C1 segment of cervical spinal cord (tissue), 14 donors: ENCODE measurements around the gene NTF3.

Experiments used
- DNase-seq, 14 donors: peaks; one replicate each; lab custom pipeline; 2025; lab: John Stamatoyannopoulos, UW

The NTF3 gene

GRCh38 chr12:5510251-5510805 lies 78.4 kb downstream of the NTF3 start:
- no peak for DNase-seq

DNA sequence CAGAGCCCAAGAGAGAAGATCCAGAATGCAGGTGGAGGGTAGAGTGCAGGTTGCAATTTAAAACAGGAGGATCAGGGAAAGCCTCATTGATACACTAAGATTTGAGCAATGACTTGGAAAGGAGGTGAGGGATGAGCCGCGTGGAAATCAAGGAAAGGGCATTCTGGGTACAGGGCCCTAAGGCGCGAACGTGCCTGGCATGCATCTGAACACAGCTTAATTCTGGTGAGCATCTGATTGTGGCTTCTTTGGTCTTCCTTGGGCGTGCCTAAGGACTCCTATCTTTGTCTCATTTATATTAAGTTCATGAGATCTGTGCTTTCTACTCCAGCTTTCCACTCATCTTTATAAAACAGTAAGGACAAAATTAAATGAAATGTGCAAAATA lies 79.3 kb downstream of the NTF3 start:
- no peak for DNase-seq

GRCh38 chr12:5511644-5512600 lies 80.0 kb downstream of the NTF3 start:
- DNase-seq = peak in 1 of 14 donors; percentile 5

- no peak for DNase-seq
These were observed 80.7 kb downstream of the NTF3 start for GRCh38 chr12:5512601-5512970.

GRCh38 chr12:5513406-5513805 lies 81.5 kb downstream of the NTF3 start:
- no peak for DNase-seq

DNA sequence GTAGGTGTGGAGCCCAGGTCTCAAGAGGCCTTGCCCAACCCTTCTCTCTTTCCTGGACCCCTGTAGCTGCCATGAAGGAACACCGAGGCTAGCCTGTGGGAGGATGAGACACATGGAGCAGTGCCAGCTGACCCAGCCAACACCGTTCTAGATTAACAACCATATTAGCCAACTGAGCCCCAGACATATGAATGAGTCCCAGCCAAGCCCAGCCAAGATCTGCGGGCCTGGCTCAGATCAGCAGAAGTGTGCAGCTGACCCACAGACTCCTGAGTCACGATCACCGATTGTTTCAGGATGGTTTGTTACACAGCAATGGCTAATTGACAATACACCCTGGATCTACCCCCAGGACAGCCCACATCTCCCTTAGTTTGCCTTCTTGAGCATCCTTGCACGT lies 82.1 kb downstream of the NTF3 start:
- no peak for DNase-seq

DNA sequence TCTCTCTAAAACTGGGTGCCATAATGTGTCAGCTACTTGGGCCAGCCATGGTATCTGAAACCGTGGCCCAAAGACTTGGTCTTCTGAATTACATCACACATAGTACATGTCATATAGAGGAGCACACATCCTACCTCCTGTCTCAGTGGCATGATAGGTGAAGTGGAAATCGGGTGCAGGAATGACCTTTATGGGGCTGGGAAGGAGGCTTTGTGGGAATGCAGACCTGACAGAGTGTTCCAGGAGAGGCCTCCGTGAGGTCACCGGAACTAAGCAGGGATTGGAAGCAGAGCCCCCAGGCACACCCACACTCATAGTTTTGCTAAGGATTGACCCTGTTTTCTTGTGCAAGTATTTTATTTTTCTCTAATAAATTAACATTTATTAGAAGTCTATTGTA lies 82.6 kb downstream of the NTF3 start:
- DNase-seq = no peak

GRCh38 chr12:5515458-5515857 lies 83.5 kb downstream of the NTF3 start:
- DNase-seq = no peak

- no peak for DNase-seq
These were observed 84.7 kb downstream of the NTF3 start for GRCh38 chr12:5516371-5517241.

GRCh38 chr12:5518584-5519365 lies 86.9 kb downstream of the NTF3 start:
- DNase-seq = peak in 2 of 14 donors; percentile 10 to 83

GRCh38 chr12:5520037-5520436 lies 88.1 kb downstream of the NTF3 start:
- DNase-seq = no peak

- DNase-seq = no peak
These were observed 88.9 kb downstream of the NTF3 start for GRCh38 chr12:5520831-5521230.

DNA sequence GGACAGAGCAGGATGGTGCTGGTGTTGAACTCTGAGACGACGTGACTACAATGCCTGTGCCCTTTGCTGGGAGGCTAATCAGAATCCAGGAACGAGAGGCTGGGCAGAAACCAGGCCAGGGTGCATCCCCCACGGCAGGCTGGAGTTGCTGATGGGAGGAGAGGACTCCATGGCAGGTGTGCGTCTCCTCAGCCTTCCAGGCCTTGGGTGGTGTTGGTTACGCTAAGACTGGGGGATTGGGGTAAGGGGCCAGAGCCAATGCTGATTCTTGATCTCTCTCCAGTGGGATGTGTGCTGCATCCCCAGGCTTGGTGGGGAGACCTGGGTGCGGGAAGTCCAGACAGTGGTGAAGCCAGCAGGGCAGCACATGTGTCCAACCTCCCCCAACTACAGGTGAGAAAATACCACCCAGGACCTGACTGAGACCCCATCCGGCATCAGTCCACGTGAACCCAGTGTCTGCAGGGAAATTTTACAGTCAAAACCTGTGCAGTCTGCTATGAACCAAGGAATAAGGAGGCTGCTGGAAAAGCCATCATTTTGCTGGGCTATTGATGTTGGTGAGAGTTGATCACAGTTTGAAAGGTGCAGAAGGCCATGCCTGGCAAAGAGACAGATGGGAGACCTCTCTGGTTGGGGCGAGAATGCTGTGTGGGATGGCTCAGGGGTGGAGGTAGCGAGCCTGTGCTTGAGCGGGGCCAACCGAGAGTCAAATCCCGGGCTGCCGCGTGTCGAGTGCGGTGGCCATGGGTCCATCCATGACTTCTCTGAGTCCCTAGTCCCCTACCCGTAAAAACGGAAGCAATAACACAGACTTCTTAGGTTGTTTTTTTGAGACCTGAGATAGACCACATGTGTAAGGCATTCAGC lies 89.8 kb downstream of the NTF3 start:
- no peak for DNase-seq

- DNase-seq = no peak
These were observed 90.8 kb downstream of the NTF3 start for GRCh38 chr12:5522432-5523335.

GRCh38 chr12:5523396-5524115 lies 91.6 kb downstream of the NTF3 start:
- no peak for DNase-seq

DNA sequence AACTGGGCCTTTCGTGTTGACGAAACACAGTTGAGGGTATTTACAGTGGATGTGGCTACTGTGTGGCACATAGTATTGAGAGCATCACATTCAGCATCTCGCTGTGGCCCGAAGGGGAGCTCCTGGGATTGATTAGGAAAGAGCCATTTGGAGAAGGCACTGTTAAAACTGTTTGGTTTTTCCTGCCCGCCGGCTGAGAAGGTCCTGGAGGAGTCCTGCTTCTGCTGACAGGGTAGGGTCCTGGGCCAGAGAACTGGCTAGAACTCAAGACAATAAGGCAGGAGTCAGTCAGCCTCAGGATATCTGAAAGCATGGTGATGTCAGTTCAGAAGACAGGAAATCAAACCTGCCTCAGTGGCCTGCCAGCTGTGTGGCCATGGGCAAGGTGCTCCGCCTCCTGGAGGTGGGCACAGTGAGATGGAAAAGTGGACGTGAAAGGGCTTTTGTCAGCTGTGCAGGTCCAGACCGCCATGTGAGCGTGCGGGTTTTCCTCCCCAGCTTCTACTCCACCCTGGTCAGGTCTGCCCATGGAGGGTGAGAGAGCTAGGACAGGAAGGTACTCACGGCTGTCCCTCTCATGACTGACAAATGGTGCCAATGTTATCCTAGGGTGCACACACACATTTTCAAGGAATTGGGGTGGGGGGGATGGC lies 92.3 kb downstream of the NTF3 start:
- no peak for DNase-seq

DNA sequence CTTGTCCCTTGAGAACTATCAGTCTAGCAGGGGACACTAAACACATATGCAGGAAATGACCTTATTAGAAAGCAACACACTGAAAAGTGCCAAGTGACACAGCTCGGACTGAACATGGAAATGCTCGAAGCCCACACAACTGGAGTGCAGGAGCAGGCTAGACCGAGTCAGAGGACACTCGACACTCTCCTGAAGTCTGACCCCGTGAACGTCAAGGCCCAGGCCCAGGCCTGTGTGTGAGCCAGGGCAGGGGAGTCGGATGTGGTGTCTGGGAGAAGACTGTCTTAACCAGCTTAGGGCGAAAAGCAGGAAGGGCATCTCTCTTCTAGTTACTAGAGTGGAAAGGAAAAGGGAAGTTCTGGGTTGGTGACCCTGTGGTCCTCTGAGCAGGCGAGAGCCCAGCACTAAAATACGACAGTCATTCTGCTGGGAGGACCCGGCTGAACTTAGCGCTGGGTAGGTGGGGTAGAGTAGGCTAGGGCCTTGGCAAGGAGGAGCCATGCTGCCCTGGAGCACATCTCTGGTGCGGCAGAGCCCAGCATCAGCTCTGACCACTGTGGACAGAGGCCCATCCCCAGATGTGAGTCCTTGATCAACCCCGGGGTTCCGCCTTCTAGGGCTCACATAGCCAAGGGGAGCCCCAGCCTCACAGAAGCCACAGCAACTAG lies 93.0 kb downstream of the NTF3 start:
- no peak for DNase-seq
